ENCODE results near the gene SLC17A9.

Gene SLC17A9

GRCh38 chr20:62984666-62985443, 32.3 kb downstream of the SLC17A9 start:
- no peak for DNase-seq (ENCODE audit: low read depth in 2 of 2)

GRCh38 chr20:62985444-62985778, 32.9 kb downstream of the SLC17A9 start:
- no peak for DNase-seq (ENCODE audit: low read depth in 2 of 2)

GRCh38 chr20:62986257-62986800, 33.8 kb downstream of the SLC17A9 start:
- no peak for DNase-seq (ENCODE audit: low read depth in 2 of 2)

GRCh38 chr20:62987114-62987513, 34.6 kb downstream of the SLC17A9 start:
- no peak for DNase-seq (ENCODE audit: low read depth in 2 of 2)

- no peak for DNase-seq (ENCODE audit: low read depth in 2 of 2)
Measured at GRCh38 chr20:62989201-62989601, 36.7 kb downstream of the SLC17A9 start.

- no peak for DNase-seq (ENCODE audit: low read depth in 2 of 2)
Measured at GRCh38 chr20:62990306-62990825, 37.9 kb downstream of the SLC17A9 start.

- DNase-seq (ENCODE audit: low read depth in 2 of 2): no peak
Measured at GRCh38 chr20:62991196-62991807, 38.8 kb downstream of the SLC17A9 start.

GRCh38 chr20:62991863-62992262, 39.4 kb downstream of the SLC17A9 start:
- no peak for DNase-seq (ENCODE audit: low read depth in 2 of 2)

- DNase-seq (ENCODE audit: low read depth in 2 of 2): no peak
Measured at GRCh38 chr20:62993856-62994494, 41.5 kb downstream of the SLC17A9 start.

- DNase-seq (ENCODE audit: low read depth in 2 of 2): no peak
Measured at GRCh38 chr20:62994869-62995281, 42.4 kb downstream of the SLC17A9 start.

- DNase-seq (ENCODE audit: low read depth in 2 of 2): no peak
Measured at GRCh38 chr20:62995481-62995880, 43.0 kb downstream of the SLC17A9 start.

GRCh38 chr20:62995898-62996595, 43.5 kb downstream of the SLC17A9 start:
- DNase-seq (ENCODE audit: low read depth in 2 of 2): no peak

GRCh38 chr20:62996596-62996982, 44.1 kb downstream of the SLC17A9 start:
- no peak for DNase-seq (ENCODE audit: low read depth in 2 of 2)

- no peak for DNase-seq (ENCODE audit: low read depth in 2 of 2)
Measured at GRCh38 chr20:62997417-62998035, 45.0 kb downstream of the SLC17A9 start.

- no peak for DNase-seq (ENCODE audit: low read depth in 2 of 2)
Measured at GRCh38 chr20:62998449-62998848, 45.9 kb downstream of the SLC17A9 start.

- DNase-seq (ENCODE audit: low read depth in 2 of 2): no peak
Measured at GRCh38 chr20:62999580-62999979, 47.1 kb downstream of the SLC17A9 start.

- no peak for DNase-seq (ENCODE audit: low read depth in 2 of 2)
Measured at GRCh38 chr20:63000036-63000435, 47.5 kb downstream of the SLC17A9 start.

GRCh38 chr20:63000958-63001357, 48.4 kb downstream of the SLC17A9 start:
- DNase-seq (ENCODE audit: low read depth in 2 of 2): no peak

- no peak for DNase-seq (ENCODE audit: low read depth in 2 of 2)
Measured at GRCh38 chr20:63002511-63002910, 50.0 kb downstream of the SLC17A9 start.

- no peak for DNase-seq (ENCODE audit: low read depth in 2 of 2)
Measured at GRCh38 chr20:63003546-63003945, 51.0 kb downstream of the SLC17A9 start.

GRCh38 chr20:63004607-63005364, 52.3 kb downstream of the SLC17A9 start:
- no peak for DNase-seq (ENCODE audit: low read depth in 2 of 2)

All from activated CD4-positive, alpha-beta T cell treated with anti-CD3 and anti-CD28 coated beads for 24 hours (primary cell).